ENCODE data around the gene ITFG1.

The ITFG1 gene

DNA sequence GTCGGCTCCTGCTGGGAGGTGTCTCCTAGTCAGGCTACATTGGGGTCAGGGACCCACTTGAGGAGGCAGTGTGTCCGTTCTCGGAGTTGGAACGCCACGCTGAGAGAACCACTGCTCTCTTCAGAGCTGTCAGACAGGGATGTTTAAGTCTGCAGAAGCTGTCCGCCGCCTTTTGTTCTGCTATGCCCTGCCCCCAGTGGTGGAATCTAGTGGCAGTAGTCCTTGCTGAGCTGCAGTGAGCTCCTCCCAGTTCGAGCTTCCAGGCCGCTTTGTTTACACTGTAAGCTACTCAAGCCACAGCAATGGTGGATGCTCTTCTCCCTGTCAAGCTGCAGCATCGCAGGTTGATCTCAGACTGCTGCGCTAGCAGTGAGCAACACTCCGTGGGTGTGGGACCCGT lies 36.0 kb downstream of the ITFG1 start:
- Histone ChIP-seq H3K4me3 (ENCODE audit: low read depth, low read length) (no peak overlapping the region), H3K27ac (ENCODE audit: extremely low read depth, low read depth, low read length) (no peak overlapping the region), H3K4me1 (ENCODE audit: control insufficient read depth, insufficient read depth, low read length) (no peaks in the 10 kb centered on the region), H3K36me3 (ENCODE audit: control insufficient read depth in 2 of 2, insufficient read depth in 1 of 2, low read length in 2 of 2) (peaks cover 4 to 33% of the 10 kb centered on the region in 2 experiments; a peak in 2 of 3 replicates), H3K9me3 (ENCODE audit: control insufficient read depth, insufficient read depth, low read depth, low read length) (no peaks in the 10 kb centered on the region)
- POLR2A ChIA-PET = no interaction called here
- TF ChIP-seq, protein P1, sequence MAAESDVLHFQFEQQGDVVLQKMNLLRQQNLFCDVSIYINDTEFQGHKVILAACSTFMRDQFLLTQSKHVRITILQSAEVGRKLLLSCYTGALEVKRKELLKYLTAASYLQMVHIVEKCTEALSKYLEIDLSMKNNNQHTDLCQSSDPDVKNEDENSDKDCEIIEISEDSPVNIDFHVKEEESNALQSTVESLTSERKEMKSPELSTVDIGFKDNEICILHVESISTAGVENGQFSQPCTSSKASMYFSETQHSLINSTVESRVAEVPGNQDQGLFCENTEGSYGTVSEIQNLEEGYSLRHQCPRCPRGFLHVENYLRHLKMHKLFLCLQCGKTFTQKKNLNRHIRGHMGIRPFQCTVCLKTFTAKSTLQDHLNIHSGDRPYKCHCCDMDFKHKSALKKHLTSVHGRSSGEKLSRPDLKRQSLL (tag by site-specific recombination; IDR thresholded peaks at IDR 0.05) = no peak
- TF ChIP-seq ZSCAN23 (tag by site-specific recombination; IDR thresholded peaks at IDR 0.05) = no peak
- TF ChIP-seq ZNF544 (tag by site-specific recombination; IDR thresholded peaks at IDR 0.05) = no peak
- TF ChIP-seq ZNF354C (tag by site-specific recombination; IDR thresholded peaks at IDR 0.05; ENCODE audit: borderline replicate concordance, low read depth) = no peak
- no peak for TF ChIP-seq ZNF610 (tag by site-specific recombination; IDR thresholded peaks at IDR 0.05; ENCODE audit: borderline replicate concordance)
- no peak for TF ChIP-seq ZNF777 (tag by site-specific recombination; IDR thresholded peaks at IDR 0.05; ENCODE audit: borderline replicate concordance)
- TF ChIP-seq, protein P2, sequence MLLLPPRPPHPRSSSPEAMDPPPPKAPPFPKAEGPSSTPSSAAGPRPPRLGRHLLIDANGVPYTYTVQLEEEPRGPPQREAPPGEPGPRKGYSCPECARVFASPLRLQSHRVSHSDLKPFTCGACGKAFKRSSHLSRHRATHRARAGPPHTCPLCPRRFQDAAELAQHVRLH (tag by site-specific recombination; IDR thresholded peaks at IDR 0.05) = no peak
- TF ChIP-seq GLIS1 (tag by site-specific recombination; IDR thresholded peaks at IDR 0.05) = no peak
- no peak for TF ChIP-seq PRDM1 (tag by site-specific recombination; IDR thresholded peaks at IDR 0.05)
- TF ChIP-seq ZNF791 (tag by site-specific recombination; IDR thresholded peaks at IDR 0.05) = no peak
- TF ChIP-seq ZNF19 (tag by site-specific recombination; IDR thresholded peaks at IDR 0.05; ENCODE audit: low read depth) = no peak
- no peak for TF ChIP-seq TCF7L2 (IDR thresholded peaks at IDR 0.05; ENCODE audit: borderline replicate concordance, low read depth, low read length)
- no peak for TF ChIP-seq CTCF (tag by site-specific recombination; IDR thresholded peaks at IDR 0.05)
- TF ChIP-seq ZNF140 (tag by site-specific recombination; IDR thresholded peaks at IDR 0.05) = no peak
- TF ChIP-seq, protein P3, sequence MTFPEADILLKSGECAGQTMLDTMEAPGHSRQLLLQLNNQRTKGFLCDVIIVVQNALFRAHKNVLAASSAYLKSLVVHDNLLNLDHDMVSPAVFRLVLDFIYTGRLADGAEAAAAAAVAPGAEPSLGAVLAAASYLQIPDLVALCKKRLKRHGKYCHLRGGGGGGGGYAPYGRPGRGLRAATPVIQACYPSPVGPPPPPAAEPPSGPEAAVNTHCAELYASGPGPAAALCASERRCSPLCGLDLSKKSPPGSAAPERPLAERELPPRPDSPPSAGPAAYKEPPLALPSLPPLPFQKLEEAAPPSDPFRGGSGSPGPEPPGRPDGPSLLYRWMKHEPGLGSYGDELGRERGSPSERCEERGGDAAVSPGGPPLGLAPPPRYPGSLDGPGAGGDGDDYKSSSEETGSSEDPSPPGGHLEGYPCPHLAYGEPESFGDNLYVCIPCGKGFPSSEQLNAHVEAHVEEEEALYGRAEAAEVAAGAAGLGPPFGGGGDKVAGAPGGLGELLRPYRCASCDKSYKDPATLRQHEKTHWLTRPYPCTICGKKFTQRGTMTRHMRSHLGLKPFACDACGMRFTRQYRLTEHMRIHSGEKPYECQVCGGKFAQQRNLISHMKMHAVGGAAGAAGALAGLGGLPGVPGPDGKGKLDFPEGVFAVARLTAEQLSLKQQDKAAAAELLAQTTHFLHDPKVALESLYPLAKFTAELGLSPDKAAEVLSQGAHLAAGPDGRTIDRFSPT (tag by site-specific recombination; IDR thresholded peaks at IDR 0.05) = no peak
- TF ChIP-seq ZNF664 (tag by site-specific recombination; IDR thresholded peaks at IDR 0.05) = no peak
- TF ChIP-seq ZNF76 (tag by site-specific recombination; IDR thresholded peaks at IDR 0.05; ENCODE audit: borderline replicate concordance, low read depth) = no peak
- no peak for TF ChIP-seq ZNF311 (tag by site-specific recombination; IDR thresholded peaks at IDR 0.05; ENCODE audit: borderline replicate concordance)
- no peak for TF ChIP-seq ZNF510 (tag by site-specific recombination; IDR thresholded peaks at IDR 0.05; ENCODE audit: insufficient replicate concordance)
- no peak for TF ChIP-seq BCL11B (tag by site-specific recombination; IDR thresholded peaks at IDR 0.05; ENCODE audit: low read depth)
- CTCF ChIA-PET = no interaction called here

- CTCF ChIA-PET = no interaction called here
- Histone ChIP-seq H3K9me3 (ENCODE audit: control insufficient read depth, insufficient read depth, low read depth, low read length) (no peaks in the 10 kb centered on the region), H3K36me3 (ENCODE audit: control insufficient read depth in 2 of 2, insufficient read depth in 1 of 2, low read length in 2 of 2) (no peaks in the 10 kb centered on the region), H3K4me3 (ENCODE audit: low read depth, low read length) (no peak overlapping the region), H3K4me1 (ENCODE audit: control insufficient read depth, insufficient read depth, low read length) (no peaks in the 10 kb centered on the region), H3K27ac (ENCODE audit: extremely low read depth, low read depth, low read length) (no peak overlapping the region)
- no peak for TF ChIP-seq ZNF610 (tag by site-specific recombination; IDR thresholded peaks at IDR 0.05; ENCODE audit: borderline replicate concordance)
- TF ChIP-seq, protein P4, sequence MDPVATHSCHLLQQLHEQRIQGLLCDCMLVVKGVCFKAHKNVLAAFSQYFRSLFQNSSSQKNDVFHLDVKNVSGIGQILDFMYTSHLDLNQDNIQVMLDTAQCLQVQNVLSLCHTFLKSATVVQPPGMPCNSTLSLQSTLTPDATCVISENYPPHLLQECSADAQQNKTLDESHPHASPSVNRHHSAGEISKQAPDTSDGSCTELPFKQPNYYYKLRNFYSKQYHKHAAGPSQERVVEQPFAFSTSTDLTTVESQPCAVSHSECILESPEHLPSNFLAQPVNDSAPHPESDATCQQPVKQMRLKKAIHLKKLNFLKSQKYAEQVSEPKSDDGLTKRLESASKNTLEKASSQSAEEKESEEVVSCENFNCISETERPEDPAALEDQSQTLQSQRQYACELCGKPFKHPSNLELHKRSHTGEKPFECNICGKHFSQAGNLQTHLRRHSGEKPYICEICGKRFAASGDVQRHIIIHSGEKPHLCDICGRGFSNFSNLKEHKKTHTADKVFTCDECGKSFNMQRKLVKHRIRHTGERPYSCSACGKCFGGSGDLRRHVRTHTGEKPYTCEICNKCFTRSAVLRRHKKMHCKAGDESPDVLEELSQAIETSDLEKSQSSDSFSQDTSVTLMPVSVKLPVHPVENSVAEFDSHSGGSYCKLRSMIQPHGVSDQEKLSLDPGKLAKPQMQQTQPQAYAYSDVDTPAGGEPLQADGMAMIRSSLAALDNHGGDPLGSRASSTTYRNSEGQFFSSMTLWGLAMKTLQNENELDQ (tag by site-specific recombination; IDR thresholded peaks at IDR 0.05; ENCODE audit: low read depth) = no peak
- TF ChIP-seq ZNF221 (tag by site-specific recombination; IDR thresholded peaks at IDR 0.05; ENCODE audit: borderline replicate concordance) = no peak
- TF ChIP-seq ZNF670 (tag by site-specific recombination; IDR thresholded peaks at IDR 0.05; ENCODE audit: low read depth) = no peak
- TF ChIP-seq ZIC2 (tag by site-specific recombination; IDR thresholded peaks at IDR 0.05) = no peak
- no peak for TF ChIP-seq ZNF292 (tag by site-specific recombination; IDR thresholded peaks at IDR 0.05; ENCODE audit: borderline replicate concordance, low read depth)
- POLR2A ChIA-PET = no interaction called here
These were observed 44.0 kb downstream of the ITFG1 start for GRCh38 chr16:47416869-47417268.

Data from HEK293 (cell line).